Measurements from ENCODE around the gene BTNL2.
"Not testable (repeated sequence)": the region's sequence is repeated elsewhere in the genome, so short reads cannot be mapped to it uniquely, and the experiment has no call there.

Gene BTNL2

DNA sequence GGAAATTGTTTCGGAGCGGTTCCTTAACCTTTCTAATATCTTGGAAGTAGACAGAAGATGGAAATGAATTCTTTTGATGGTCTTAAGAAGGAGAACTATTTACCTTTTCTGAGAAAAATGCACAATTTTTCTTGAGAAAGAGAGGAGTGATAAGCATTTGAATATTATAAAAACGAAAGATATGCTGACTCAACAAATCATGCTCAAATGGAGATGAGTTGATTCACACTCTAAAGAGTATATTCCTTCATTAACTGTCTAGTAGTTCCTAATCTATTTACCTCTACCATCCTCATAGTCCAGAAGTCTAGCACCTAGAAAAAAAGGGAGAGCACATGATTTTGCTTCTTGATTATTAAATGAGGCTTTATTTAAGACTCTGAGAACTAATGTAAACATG, 39.3 kb downstream of the BTNL2 start:
- DNase-seq (ENCODE audit: low spot score): no peak

DNA sequence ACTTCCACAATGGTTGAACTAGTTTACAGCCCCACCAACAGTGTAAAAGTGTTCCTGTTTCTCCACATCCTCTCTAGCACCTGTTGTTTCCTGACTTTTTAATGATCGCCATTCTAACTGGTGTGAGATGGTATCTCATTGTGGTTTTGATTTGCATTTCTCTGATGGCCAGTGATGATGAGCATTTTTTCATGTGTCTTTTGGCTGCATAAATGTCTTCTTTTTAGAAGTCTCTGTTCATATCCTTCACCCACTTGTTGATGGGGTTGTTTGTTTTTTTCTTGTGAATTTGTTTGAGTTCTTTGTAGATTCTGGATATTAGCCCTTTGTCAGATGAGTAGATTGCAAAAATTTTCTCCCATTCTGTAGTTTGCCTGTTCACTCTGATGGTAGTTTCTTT, 47.8 kb downstream of the BTNL2 start:
- DNase-seq (ENCODE audit: low spot score): not testable (repeated sequence)

GRCh38 chr6:32358548-32358947, 48.4 kb downstream of the BTNL2 start:
- not testable (repeated sequence) for DNase-seq (ENCODE audit: low spot score)

- DNase-seq (ENCODE audit: low spot score): no peak
Measured at GRCh38 chr6:32355018-32355417, 52.0 kb downstream of the BTNL2 start.

DNA sequence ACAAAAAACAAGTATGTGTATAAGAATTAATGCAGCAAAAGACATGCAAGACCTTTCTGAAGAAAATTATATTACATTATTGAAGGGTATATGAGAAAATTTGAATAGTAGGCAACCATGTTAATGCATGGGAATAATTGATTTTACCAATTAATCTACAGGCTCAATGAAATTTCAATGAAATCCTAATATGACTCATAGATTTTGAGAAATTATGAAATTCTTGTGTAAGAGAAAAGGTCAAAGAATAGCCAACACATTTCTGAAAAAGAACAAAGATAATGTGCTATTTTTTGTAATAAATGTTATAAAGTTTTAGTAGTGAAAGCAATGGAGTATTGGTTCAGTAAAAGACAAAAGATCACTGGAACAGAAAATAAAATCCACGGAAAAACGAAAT, 53.6 kb downstream of the BTNL2 start:
- no peak for DNase-seq (ENCODE audit: low spot score)
